ENCODE measurements around the gene NUDT9. TPM values are rescaled to one million over a fixed set of nuclear protein-coding genes. Genes with fewer than 3 reads are reported as not detected.
"Not testable (repeated sequence)": the region's sequence is repeated elsewhere in the genome, so short reads cannot be mapped to it uniquely, and the experiment has no call there.

NUDT9 gene
- total RNA-seq, 1 donor from 2014 or later = 33.7 TPM

DNA sequence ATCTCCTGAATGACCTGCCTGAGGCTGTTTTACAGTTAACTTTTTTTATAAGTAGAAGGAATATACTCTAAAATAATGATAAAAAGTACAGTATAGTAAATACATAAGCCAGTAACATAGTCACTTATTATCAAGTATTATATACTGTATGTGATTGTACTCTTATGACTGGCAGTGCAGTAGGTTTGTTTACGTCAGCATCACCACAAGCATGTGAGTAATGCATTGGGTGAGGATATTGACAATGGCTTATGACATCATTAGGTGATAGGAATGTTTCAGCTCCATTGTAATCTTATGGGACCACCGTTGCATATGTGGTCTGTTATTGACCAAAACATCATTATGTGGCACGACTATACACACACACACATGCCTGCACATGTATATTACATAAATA lies 20.5 kb downstream of the NUDT9 start:
- no peak for FAIRE-seq
- H3K9me3 Mint-ChIP-seq (ENCODE audit: unreplicated experiment) = no peaks in the 10 kb centered on the region

DNA sequence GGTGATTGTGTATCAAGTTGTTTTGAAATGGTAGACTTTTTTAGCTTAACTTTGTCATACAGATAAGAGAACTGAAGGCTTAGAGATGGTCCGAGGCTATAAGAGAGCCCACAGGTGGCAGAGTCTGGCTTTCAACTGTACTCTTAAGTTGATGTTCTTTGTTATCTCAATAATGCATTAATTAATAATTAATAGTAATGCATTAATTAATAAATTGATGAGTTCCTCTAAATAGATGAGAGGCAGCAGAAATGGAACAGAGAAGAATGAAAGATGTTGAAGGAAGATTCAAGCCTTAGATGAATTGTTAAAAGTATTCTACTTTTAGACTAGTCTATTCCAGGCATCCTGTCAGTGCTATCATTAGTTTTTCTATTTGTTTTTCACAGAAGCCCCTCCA lies 22.4 kb downstream of the NUDT9 start:
- no peak overlapping the region for H3K27ac ChIP-seq (ENCODE audit: low read depth, low read length)
- Mint-ChIP-seq H3K4me3 (ENCODE audit: unreplicated experiment) (no peak overlapping the region), H3K27ac (ENCODE audit: unreplicated experiment) (no peak overlapping the region), H3K27me3 (ENCODE audit: low read depth, unreplicated experiment) (no peaks in the 10 kb centered on the region), H3K36me3 (ENCODE audit: low read depth, unreplicated experiment) (peaks cover 8% of the 10 kb centered on the region), H3K4me1 (ENCODE audit: low read depth, unreplicated experiment) (no peaks in the 10 kb centered on the region), H3K9me3 (ENCODE audit: unreplicated experiment) (no peaks in the 10 kb centered on the region)
- no peaks in the 10 kb centered on the region for H3K9me3 ChIP-seq (ENCODE audit: insufficient read depth, low read depth, low read length)
- H4K20me1 ChIP-seq (ENCODE audit: insufficient read depth, low read length) = no peaks in the 10 kb centered on the region
- no peak for TF ChIP-seq EZH2 (IDR thresholded peaks at IDR 0.05; ENCODE audit: insufficient read depth, low read length)
- TF ChIP-seq, protein P1, sequence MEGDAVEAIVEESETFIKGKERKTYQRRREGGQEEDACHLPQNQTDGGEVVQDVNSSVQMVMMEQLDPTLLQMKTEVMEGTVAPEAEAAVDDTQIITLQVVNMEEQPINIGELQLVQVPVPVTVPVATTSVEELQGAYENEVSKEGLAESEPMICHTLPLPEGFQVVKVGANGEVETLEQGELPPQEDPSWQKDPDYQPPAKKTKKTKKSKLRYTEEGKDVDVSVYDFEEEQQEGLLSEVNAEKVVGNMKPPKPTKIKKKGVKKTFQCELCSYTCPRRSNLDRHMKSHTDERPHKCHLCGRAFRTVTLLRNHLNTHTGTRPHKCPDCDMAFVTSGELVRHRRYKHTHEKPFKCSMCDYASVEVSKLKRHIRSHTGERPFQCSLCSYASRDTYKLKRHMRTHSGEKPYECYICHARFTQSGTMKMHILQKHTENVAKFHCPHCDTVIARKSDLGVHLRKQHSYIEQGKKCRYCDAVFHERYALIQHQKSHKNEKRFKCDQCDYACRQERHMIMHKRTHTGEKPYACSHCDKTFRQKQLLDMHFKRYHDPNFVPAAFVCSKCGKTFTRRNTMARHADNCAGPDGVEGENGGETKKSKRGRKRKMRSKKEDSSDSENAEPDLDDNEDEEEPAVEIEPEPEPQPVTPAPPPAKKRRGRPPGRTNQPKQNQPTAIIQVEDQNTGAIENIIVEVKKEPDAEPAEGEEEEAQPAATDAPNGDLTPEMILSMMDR (IDR thresholded peaks at IDR 0.05; ENCODE audit: insufficient read depth, low read depth, low read length) = no peak
- H3K27me3 ChIP-seq (ENCODE audit: insufficient read depth, low read length) = no peaks in the 10 kb centered on the region
- no peak overlapping the region for H3K4me2 ChIP-seq (ENCODE audit: low read length)
- peaks cover 12% of the 10 kb centered on the region for H3K36me3 ChIP-seq (ENCODE audit: insufficient read depth, low read length)
- H3K9ac ChIP-seq (ENCODE audit: low read length) = no peak overlapping the region
- no peaks in the 10 kb centered on the region for H3K79me2 ChIP-seq (ENCODE audit: insufficient read depth, low read length)
- FAIRE-seq (no peak), DNase-seq (ENCODE audit: low read depth) (no peak)
- H3K4me1 ChIP-seq (ENCODE audit: insufficient read depth, low read length) = no peaks in the 10 kb centered on the region
- H3K4me3 ChIP-seq (ENCODE audit: insufficient read depth, low read depth, low read length) = no peak overlapping the region
- no peak overlapping the region for H2AFZ ChIP-seq (ENCODE audit: low read depth, low read length)

More for the DNA sequence above, 20.5 kb downstream of the NUDT9 start:
- Histone ChIP-seq H3K4me3 (ENCODE audit: insufficient read depth, low read depth, low read length) (no peak overlapping the region), H2AFZ (ENCODE audit: low read depth, low read length) (no peak overlapping the region), H3K27ac (ENCODE audit: low read depth, low read length) (no peak overlapping the region), H3K4me2 (ENCODE audit: low read length) (no peak overlapping the region), H3K9me3 (ENCODE audit: insufficient read depth, low read depth, low read length) (no peaks in the 10 kb centered on the region), H3K36me3 (ENCODE audit: insufficient read depth, low read length) (peaks cover 13% of the 10 kb centered on the region), H3K79me2 (ENCODE audit: insufficient read depth, low read length) (no peaks in the 10 kb centered on the region), H4K20me1 (ENCODE audit: insufficient read depth, low read length) (no peaks in the 10 kb centered on the region), H3K4me1 (ENCODE audit: insufficient read depth, low read length) (no peaks in the 10 kb centered on the region), H3K9ac (ENCODE audit: low read length) (no peak overlapping the region), H3K27me3 (ENCODE audit: insufficient read depth, low read length) (no peaks in the 10 kb centered on the region)
- no peak for DNase-seq (ENCODE audit: low read depth)
- no peaks in the 10 kb centered on the region for H3K4me1 Mint-ChIP-seq (ENCODE audit: low read depth, unreplicated experiment)
- no peak for TF ChIP-seq EZH2 (IDR thresholded peaks at IDR 0.05; ENCODE audit: insufficient read depth, low read length)
- TF ChIP-seq, protein P1 (IDR thresholded peaks at IDR 0.05; ENCODE audit: insufficient read depth, low read depth, low read length) = no peak
- no peak overlapping the region for H3K4me3 Mint-ChIP-seq (ENCODE audit: unreplicated experiment)
- H3K36me3 Mint-ChIP-seq (ENCODE audit: low read depth, unreplicated experiment) = peaks cover 14% of the 10 kb centered on the region
- no peak overlapping the region for H3K27ac Mint-ChIP-seq (ENCODE audit: unreplicated experiment)
- H3K27me3 Mint-ChIP-seq (ENCODE audit: low read depth, unreplicated experiment) = no peaks in the 10 kb centered on the region

DNA sequence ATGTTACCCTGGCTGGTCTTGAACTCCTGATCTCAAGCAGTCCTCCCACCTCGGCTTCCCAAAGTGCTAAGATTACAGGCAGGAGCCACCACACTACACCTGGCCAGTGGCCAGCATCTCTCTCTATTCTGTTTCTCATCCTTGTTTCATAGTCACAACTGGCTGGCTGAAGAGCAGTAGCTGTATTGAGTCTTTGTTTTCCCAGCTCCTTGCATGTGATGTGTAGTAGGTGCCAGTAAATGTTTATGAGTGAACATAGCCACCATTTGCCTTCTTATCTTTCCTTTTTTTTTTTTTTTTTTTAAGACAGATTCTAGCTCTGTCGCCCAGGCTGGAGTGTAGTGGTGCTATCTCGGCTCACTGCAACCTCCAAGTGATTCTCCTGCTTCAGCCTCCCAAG lies 23.6 kb downstream of the NUDT9 start:
- peaks cover 11% of the 10 kb centered on the region for H3K36me3 Mint-ChIP-seq (ENCODE audit: low read depth, unreplicated experiment)
- Histone ChIP-seq H3K4me2 (ENCODE audit: low read length) (no peak overlapping the region), H3K27me3 (ENCODE audit: insufficient read depth, low read length) (no peaks in the 10 kb centered on the region), H3K79me2 (ENCODE audit: insufficient read depth, low read length) (no peaks in the 10 kb centered on the region), H3K27ac (ENCODE audit: low read depth, low read length) (no peak overlapping the region), H3K4me3 (ENCODE audit: insufficient read depth, low read depth, low read length) (no peak overlapping the region), H3K9me3 (ENCODE audit: insufficient read depth, low read depth, low read length) (no peaks in the 10 kb centered on the region), H3K9ac (ENCODE audit: low read length) (no peak overlapping the region), H3K4me1 (ENCODE audit: insufficient read depth, low read length) (no peaks in the 10 kb centered on the region), H4K20me1 (ENCODE audit: insufficient read depth, low read length) (no peaks in the 10 kb centered on the region), H3K36me3 (ENCODE audit: insufficient read depth, low read length) (peaks cover 15% of the 10 kb centered on the region), H2AFZ (ENCODE audit: low read depth, low read length) (no peak overlapping the region)
- H3K27me3 Mint-ChIP-seq (ENCODE audit: low read depth, unreplicated experiment) = no peaks in the 10 kb centered on the region
- DNase-seq (ENCODE audit: low read depth) = no peak
- TF ChIP-seq, protein P1 (IDR thresholded peaks at IDR 0.05; ENCODE audit: insufficient read depth, low read depth, low read length) = no peak
- TF ChIP-seq EZH2 (IDR thresholded peaks at IDR 0.05; ENCODE audit: insufficient read depth, low read length) = no peak
- H3K9me3 Mint-ChIP-seq (ENCODE audit: unreplicated experiment) = no peaks in the 10 kb centered on the region
- H3K27ac Mint-ChIP-seq (ENCODE audit: unreplicated experiment) = no peak overlapping the region
- no peak overlapping the region for H3K4me3 Mint-ChIP-seq (ENCODE audit: unreplicated experiment)
- H3K4me1 Mint-ChIP-seq (ENCODE audit: low read depth, unreplicated experiment) = no peaks in the 10 kb centered on the region
- FAIRE-seq = no peak

DNA sequence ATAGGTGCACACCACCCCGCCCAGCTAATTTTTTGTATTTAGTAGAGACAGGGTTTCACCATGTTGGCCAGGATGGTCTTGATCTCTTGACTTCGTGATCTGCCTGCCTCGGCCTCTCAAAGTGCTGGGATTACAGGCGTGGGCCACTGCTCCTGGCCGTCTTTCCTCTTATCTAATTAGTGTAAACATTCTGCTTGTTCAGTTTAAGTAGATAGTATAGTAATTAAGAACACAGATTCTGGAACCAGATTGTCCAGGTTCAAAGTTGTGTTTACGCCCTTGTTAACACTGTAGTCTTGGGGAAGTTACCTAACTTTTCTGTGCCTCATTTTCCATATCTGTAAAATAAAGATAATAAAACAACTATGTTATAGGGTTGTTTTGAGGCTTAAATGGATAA lies 24.0 kb downstream of the NUDT9 start:
- not testable (repeated sequence) for H2AFZ ChIP-seq (ENCODE audit: low read depth, low read length); H3K4me1 ChIP-seq (ENCODE audit: insufficient read depth, low read length); H3K27me3 Mint-ChIP-seq (ENCODE audit: low read depth, unreplicated experiment); DNase-seq (ENCODE audit: low read depth); H3K9me3 ChIP-seq (ENCODE audit: insufficient read depth, low read depth, low read length); H3K9me3 Mint-ChIP-seq (ENCODE audit: unreplicated experiment); H3K9ac ChIP-seq (ENCODE audit: low read length); H3K4me2 ChIP-seq (ENCODE audit: low read length); H3K27ac ChIP-seq (ENCODE audit: low read depth, low read length); H3K27me3 ChIP-seq (ENCODE audit: insufficient read depth, low read length); FAIRE-seq; H3K4me3 Mint-ChIP-seq (ENCODE audit: unreplicated experiment); H3K4me1 Mint-ChIP-seq (ENCODE audit: low read depth, unreplicated experiment); H3K79me2 ChIP-seq (ENCODE audit: insufficient read depth, low read length); H3K4me3 ChIP-seq (ENCODE audit: insufficient read depth, low read depth, low read length); H4K20me1 ChIP-seq (ENCODE audit: insufficient read depth, low read length); H3K27ac Mint-ChIP-seq (ENCODE audit: unreplicated experiment)
- H3K36me3 Mint-ChIP-seq (ENCODE audit: low read depth, unreplicated experiment) = peaks cover 15% of the 10 kb centered on the region
- H3K36me3 ChIP-seq (ENCODE audit: insufficient read depth, low read length) = peaks cover 15% of the 10 kb centered on the region

Data from astrocyte (in vitro differentiated cells and primary cell).